ENCODE data around the gene MTIF2. TPM values are rescaled to one million over a fixed set of nuclear protein-coding genes. Genes with fewer than 3 reads are reported as not detected.

The MTIF2 gene
- total and polyA plus RNA-seq, 9 of the 15 experiments (the other 6 are each of a cell fraction or from before 2014, with no cell fraction given) = 58.7 to 143 (median 105) TPM

DNA sequence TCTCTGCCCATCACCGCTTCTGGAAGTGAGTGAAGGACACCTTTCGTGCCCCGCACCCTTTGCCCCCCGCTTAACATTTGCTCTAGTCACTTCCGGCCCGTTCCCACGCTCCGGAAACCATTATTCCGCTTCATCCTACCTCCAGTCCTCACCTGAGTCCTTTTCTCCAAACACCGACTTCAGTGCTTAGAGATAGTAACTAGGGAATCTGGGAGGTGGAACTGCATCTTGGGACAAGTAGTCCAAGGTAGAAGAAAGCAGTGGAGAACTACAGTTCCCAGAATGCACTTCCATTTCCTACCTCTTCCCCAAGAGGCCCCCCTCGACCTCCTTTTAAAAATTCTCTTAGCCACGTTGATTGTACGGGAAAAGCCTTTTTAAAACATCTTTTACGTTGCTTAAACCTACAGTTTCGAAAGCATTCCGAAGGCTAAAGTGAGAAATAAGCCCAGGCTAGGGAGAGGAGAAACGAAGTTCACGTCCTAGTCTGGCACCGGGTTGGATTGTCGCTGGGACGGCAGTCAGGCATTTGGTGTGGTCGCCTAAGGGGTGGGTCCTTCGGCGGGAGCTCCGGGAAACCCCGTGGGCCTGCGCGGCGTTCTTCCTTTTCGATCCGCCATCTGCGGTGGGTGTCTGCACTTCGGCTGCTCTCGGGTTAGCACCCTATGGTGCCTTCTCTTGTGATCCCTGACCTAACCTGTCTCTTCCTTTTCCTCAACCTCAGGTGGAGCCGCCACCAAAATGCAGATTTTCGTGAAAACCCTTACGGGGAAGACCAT is 36.8 kb downstream of the MTIF2 start, which contains the start of the genes CLHC1 and RPS27A (continued):
- TF ChIP-seq KDM4B (IDR thresholded peaks at IDR 0.05; ENCODE audit: borderline replicate concordance in 2 of 2, low read depth in 1 of 2) (0 out of 4 replicates have a peak, but pooled peaks of 1 of the 2 experiments have one; percentile 52), ASH1L (IDR thresholded peaks at IDR 0.05; ENCODE audit: borderline replicate concordance, low read depth, partially characterized antibody) (peak; percentile 83), SPI1 (IDR thresholded peaks at IDR 0.05; ENCODE audit: borderline replicate concordance, low read depth, low read length) (peak; percentile 55; the same call in 1 of the 2 replicates), ESRRB (CRISPR knock-in tag; IDR thresholded peaks at IDR 0.05; ENCODE audit: borderline replicate concordance) (no peak), E2F4 (CRISPR knock-in tag; IDR thresholded peaks at IDR 0.05; ENCODE audit: low read depth) (no peak), ZZZ3 (IDR thresholded peaks at IDR 0.05) (peak; percentile 41; the same call in 1 of the 2 replicates), NR4A1 (CRISPR knock-in tag; IDR thresholded peaks at IDR 0.05) (no peak), NR4A1 (tag; IDR thresholded peaks at IDR 0.05) (0 out of 2 replicates have a peak, but pooled peaks have one; percentile 33), LEF1 (IDR thresholded peaks at IDR 0.05) (0 out of 2 replicates have a peak, but pooled peaks have one; percentile 14), RB1 (IDR thresholded peaks at IDR 0.05; ENCODE audit: low read depth) (peak; percentile 66), JUND (IDR thresholded peaks at IDR 0.05; ENCODE audit: borderline replicate concordance, low read depth, low read length) (peak; percentile 25; the same call in 1 of the 2 replicates), JUND (tag; IDR thresholded peaks at IDR 0.05; ENCODE audit: borderline replicate concordance, low read depth, low read length) (no peak; the same call in 1 of the 3 replicates), HDAC2 (IDR thresholded peaks at IDR 0.05) (peak; percentile 43; the same call in 1 of the 2 replicates), IRF2 (CRISPR knock-in tag; IDR thresholded peaks at IDR 0.05) (no peak), ZNF143 (CRISPR knock-in tag; IDR thresholded peaks at IDR 0.05) (peak; percentile 92), ARID1B (IDR thresholded peaks at IDR 0.05) (peak; percentile 16; the same call in 1 of the 2 replicates)
- TF ChIP-seq, protein P1, sequence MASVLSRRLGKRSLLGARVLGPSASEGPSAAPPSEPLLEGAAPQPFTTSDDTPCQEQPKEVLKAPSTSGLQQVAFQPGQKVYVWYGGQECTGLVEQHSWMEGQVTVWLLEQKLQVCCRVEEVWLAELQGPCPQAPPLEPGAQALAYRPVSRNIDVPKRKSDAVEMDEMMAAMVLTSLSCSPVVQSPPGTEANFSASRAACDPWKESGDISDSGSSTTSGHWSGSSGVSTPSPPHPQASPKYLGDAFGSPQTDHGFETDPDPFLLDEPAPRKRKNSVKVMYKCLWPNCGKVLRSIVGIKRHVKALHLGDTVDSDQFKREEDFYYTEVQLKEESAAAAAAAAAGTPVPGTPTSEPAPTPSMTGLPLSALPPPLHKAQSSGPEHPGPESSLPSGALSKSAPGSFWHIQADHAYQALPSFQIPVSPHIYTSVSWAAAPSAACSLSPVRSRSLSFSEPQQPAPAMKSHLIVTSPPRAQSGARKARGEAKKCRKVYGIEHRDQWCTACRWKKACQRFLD (CRISPR knock-in tag; IDR thresholded peaks at IDR 0.05) = peak; percentile 93; the same call in 1 of the 2 replicates
- TF ChIP-seq, protein P2, sequence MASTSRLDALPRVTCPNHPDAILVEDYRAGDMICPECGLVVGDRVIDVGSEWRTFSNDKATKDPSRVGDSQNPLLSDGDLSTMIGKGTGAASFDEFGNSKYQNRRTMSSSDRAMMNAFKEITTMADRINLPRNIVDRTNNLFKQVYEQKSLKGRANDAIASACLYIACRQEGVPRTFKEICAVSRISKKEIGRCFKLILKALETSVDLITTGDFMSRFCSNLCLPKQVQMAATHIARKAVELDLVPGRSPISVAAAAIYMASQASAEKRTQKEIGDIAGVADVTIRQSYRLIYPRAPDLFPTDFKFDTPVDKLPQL (IDR thresholded peaks at IDR 0.05; ENCODE audit: extremely low read depth, insufficient read length) = peak; percentile 47
